Astrocyte of the cerebellum (primary cell): ENCODE results near the gene PSMA2.
A peak's percentile ranks its signal among the peaks of the same experiment; 100 is the strongest.

Experiments used
- DNase-seq: peaks from one replicate; pipeline ENCODE4 v3.0.0-alpha.2; 2011; ENCODE audit warnings: low read depth
- H3K4me3 ChIP-seq: 2 replicates; pipeline ENCODE4 v1.5.1; 2011; ENCODE audit warnings: mild to moderate bottlenecking, low read depth, low read length, moderate library complexity
- CTCF ChIP-seq: IDR thresholded peaks from 2 replicates; pipeline ENCODE4 v1.5.1; 2012; ENCODE audit warnings: low read length, low read depth, moderate library complexity, mild to moderate bottlenecking; ENCODE audit errors: missing control alignments
- in situ Hi-C: cut with HindIII; loops from 2 replicates; pipeline ENCODE4 v1.10.0; 2017; ENCODE audit warnings: low sequenced_read_pairs

PSMA2 gene

DNA sequence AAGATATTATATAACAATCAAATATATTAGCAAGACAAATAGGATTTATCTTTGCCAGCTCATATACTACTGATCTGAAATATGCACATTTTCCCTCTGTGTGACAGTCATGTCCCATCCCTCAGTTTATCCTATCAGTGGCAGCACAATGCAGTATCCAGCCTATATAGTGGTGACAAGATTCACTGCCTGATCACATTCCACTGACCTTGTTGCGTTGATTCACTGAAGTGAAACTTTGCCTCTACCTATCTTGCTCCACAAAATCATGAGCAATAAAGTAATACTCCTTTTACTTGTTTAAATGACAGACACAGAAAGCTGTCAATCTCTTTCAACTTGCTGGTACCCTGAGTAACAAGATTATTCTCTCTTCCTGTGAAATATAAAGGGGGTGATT, 6.3 kb downstream of the PSMA2 start:
- DNase-seq: no peak
- no peak overlapping the region for H3K4me3 ChIP-seq
- in situ Hi-C loops: loop anchor here (25.0 kb wide), 1 partner anchor 512 kb away; no protein-coding TSS in a partner anchor
- TF ChIP-seq CTCF: no peak

DNA sequence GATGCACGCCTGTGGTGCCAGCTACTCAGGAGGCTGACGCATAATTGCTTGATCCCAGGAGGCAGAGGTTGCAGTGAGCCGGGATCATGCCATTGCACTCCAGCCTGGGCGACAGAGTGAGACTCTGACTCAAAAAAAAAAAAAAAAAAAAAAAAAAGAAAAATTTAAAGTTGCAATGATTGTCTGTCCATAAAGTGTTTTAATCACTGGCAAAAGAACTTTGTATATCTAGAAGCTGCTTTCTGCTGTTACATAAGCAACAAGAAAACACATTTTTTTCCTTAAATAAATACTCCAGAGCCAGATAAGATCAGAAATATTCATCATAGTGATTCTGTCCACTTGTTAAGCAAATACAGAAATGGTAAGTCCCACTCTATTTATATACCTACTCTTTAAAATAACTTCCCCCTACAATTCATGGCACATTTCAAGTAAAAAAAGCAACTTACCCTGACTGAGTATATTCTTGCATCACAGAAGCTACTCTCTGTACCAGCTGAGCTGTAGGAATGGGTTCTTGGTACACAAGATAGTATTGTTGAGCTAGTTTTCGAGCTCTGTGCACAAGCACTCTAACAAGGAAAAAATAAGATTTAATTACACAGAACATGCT, 7.6 kb downstream of the PSMA2 start:
- in situ Hi-C loops: no loop called here
- no peak overlapping the region for H3K4me3 ChIP-seq
- TF ChIP-seq CTCF: no peak
- DNase-seq: no peak

DNA sequence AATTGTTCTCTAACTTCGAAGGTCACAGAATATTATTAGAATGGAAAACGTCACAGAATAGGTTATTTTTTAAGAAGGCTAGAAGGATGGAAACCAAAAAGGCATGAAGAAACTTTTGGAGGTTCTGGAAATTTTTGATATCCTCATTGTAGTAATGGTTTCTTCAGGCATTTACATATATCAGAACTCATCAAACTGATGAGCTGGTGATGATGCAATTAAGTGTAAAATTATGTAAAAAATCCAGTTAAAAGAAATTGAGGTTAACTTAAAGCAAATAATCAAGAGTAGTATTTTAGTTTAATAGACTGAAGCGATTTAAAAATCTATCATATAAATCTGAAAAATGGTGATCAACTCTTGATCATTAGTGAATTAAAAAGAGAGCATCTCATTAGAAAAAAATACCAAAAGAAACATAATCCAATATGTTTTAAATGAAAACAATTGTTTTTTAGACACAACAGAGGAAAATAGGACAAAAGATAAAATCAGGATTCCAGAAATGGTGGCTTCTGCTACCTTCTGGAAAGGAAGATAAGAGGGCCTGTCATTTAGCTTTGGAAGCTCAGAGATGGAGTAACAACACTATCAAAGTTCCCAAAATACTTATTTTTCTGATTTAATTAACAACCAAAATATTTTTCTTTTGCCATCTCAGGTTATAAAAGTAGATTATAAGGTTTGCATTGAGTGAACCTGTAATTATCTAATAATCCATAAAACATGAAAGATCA, 9.8 kb downstream of the PSMA2 start:
- no peak for DNase-seq
- H3K4me3 ChIP-seq: no peak overlapping the region
- in situ Hi-C loops: no loop called here
- TF ChIP-seq CTCF: no peak

DNA sequence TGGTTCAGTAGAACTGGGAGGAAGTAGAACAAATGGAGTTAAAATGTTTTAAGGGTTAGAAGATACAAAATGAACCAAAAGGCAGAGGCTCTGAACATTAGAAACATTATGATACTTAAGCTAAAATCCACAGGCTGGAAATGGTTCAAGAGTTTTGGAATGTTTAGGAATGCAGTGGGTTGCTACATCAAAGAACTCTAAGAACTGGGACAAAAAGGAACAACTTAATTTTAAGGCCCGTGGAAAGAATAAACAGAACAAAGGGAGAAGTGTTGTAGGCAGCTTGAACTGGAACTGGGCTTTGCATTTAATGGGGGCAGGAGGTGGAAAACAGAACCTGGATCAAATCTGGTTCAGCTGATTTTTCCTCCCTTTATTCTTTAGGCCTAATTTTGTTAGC, 16.6 kb downstream of the PSMA2 start:
- in situ Hi-C loops: no loop called here
- DNase-seq: peak; percentile 57
- TF ChIP-seq CTCF: no peak
- H3K4me3 ChIP-seq: no peak overlapping the region

- in situ Hi-C loops: no loop called here
- no peak for DNase-seq
- TF ChIP-seq CTCF: no peak
- no peak overlapping the region for H3K4me3 ChIP-seq
Measured at GRCh38 chr7:42914421-42915045, 17.4 kb downstream of the PSMA2 start.

DNA sequence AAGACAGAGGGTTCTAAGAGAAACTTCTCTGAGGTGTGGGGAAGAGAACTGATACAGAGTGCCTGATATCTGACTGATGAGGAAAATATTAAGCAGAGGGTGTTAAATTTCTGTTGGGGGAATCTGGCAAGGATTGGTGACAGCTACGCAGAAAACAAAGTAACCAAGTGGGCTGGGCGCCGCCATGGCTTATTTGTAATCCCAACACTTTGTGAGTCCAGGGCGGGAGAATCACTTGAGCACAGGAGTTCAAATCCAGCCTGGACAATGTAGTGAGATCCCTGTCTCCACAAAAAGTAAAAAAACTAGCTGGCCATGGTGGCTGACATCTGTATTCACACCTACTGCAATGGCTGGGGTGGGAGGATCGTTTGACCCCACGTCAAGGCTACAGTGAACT, 18.0 kb downstream of the PSMA2 start:
- in situ Hi-C loops: no loop called here
- no peak for DNase-seq
- H3K4me3 ChIP-seq: no peak overlapping the region
- no peak for TF ChIP-seq CTCF
